GM21786 (cell line): ENCODE data around the gene ATIC.
A peak's percentile ranks its signal among the peaks of the same experiment; 100 is the strongest.

Source experiments
- ATAC-seq: cut with Tn5 transposase; IDR thresholded peaks from one replicate; pipeline ENCODE4 v1.9.1; 2021; ENCODE audit not compliant: unreplicated experiment

Gene ATIC

DNA sequence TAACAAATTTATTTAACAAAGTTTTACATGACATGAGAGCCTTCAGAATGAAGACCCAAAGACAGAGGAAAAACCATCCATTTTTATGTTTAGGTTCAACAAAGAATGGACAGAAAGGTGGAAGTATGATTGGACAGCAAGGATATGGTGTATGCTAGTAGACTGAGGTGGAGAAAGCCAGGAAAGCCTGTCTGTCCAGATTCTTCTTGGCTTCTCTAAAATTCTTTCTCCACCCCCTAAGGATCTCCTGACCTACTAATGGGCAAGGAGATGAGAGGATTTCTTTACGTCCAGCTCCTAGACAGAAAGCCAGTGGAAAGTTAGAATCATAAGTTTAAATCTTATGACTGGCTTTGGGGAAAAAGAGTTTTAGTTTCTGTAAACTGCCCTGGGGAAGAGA lies 3.0 kb downstream of the ATIC start:
- no peak for ATAC-seq

DNA sequence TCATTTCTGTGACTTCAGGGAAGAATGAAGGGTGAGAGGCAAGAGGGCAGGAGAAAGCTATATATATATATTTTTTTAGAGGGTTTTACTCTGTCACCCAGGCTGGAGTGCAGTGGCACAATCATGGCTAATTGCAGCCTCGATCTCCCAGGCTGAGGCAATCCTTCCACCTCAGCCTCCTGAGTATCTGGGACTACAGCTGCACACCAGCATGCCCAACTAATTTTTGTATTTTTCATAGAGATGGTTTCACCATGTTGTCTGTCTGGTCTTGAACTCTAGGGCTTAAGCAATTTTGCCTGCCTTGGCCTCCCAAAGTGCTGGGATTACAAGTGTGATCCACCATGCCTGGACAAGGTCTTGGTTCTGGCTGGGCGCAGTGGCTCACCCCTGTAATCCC lies 3.4 kb downstream of the ATIC start:
- ATAC-seq: no peak

DNA sequence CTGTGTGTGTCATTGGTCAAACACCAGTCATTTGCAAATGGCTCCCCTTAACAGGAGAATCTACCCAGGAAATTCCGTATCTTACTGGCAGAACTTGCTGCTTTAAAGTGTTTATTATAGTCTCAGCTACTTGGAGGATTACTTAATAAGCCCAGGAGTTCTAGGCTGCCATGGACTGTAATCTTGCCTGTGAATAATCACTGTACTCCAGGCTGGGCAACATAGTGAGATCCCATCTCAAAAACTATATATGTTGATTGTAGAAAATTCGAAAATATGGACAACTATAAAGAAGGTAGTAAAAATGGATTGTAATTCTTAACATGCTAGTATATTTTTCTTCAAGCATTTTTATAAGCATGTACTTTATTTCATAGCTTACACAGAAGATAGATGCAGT lies 4.5 kb downstream of the ATIC start:
- ATAC-seq: no peak

DNA sequence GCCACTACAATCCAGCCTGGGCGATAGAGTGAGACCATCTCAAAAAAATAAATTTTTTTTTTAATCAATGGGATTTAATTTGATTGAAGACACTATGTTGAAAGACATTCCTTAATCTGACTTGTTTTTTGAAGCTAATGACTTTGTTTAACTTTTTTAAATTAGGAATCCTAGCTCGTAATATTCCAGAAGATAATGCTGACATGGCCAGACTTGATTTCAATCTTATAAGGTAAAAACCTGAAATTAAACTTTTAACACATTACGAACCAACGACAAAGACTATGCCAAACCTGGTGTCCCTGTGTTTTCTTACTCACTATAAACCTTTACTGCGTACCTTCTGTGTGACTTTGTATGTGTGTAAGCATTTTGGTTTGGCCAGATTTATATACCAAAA lies 7.6 kb downstream of the ATIC start:
- ATAC-seq: no peak

DNA sequence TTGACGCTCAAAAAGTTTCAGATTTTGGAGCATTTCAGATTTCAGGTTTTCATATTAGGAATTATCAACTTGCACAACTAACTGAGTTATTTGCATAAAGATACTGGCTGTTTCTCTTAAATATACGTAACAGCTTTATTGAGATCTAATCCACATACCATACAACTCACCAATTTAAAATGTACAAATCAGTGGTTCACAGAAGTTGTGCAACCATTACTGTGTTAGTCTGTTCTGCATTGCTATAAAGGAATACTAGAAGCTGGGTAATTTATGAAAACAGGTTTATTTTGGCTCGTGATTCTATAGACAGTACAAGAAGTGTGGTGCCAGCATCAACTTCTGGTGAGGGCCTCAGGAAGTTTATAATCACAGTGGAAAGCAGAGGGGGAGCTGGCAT lies 8.2 kb downstream of the ATIC start:
- ATAC-seq: no peak

DNA sequence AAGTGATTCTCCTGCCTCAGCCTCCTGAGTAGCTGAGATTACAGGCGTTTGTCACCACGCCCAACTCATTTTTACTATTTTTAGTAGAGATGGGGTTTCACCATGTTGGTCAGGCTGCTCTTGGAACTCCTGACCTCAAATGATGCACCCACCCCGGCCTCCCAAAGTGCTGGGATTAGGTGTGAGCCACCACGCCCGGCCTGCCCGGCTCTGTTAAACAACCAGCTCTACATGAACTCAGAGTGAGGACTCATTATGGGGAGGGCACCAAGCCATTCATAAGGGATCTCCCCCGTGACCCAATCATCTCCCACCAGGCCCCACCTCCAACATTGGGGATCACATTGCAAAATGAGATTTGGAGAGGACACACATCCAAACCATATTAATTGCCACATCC lies 8.8 kb downstream of the ATIC start:
- no peak for ATAC-seq

DNA sequence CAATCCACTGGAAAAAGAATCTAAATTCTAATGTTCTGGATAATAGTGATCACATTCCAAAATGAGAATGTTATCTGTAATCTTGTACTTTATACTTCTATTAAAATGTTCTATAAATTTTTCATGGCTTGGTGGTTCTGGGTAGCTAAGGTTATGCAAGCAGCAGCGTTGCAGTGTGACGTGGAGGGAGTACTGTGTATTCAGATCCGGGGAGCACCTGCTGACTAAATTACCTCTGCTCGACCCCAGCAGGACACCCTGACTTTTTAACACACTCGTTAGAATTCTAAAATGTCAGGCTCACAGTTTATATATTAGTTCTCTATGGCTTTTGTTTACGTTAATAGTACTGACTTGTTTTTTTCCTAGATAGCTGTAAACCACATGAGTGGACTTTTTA lies 13.0 kb downstream of the ATIC start:
- no peak for ATAC-seq

DNA sequence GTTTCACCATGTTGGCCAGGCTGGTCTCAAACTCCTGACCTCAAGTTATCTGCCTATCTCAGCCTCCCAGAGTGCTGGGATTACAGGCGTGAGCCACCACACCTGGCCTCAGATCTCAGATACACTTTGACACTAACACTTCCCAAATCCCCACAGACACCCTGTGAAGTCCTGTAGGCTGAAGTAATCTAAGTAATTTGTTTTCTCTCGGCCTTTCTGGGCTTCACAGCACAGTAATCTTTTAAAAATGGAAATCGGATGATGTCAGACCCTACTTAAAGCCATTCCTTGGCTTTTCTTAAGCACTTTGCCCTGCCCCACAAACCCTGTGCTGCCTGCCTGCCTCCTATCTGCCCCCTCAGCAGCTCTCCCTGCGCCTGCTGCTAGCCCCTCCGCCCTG lies 16.2 kb downstream of the ATIC start:
- no peak for ATAC-seq

DNA sequence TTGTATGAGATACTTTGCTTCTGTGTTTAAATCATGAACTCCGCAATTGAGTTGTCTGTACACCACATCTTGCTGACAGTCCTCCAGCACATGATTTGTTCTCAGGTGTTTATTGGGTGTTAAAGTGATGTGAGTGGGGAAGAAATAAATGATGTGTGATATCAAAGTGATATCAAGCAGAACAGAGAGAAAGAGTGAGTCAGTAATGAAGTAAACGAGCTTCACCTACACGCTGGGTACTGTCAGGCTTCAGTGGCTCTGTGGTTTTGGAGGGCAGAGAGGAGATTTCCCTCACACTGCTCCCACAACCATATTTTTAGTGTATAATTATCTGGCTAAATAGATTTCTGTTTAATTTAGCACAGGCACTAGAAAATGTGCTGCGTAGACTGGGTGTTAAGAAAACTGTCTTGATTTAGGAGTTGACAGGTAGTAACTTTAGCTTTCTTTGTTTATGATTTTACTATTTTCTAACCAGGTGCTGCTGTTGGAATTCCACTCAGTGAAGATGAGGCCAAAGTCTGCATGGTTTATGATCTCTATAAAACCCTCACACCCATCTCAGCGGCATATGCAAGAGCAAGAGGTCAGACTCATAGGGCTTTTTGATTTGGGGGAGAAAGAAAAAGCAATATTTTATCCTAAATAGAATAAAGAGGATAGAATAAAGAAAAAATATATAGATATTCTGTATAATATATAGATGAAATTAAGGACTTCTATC lies 21.2 kb downstream of the ATIC start:
- peak; percentile 88 for ATAC-seq

DNA sequence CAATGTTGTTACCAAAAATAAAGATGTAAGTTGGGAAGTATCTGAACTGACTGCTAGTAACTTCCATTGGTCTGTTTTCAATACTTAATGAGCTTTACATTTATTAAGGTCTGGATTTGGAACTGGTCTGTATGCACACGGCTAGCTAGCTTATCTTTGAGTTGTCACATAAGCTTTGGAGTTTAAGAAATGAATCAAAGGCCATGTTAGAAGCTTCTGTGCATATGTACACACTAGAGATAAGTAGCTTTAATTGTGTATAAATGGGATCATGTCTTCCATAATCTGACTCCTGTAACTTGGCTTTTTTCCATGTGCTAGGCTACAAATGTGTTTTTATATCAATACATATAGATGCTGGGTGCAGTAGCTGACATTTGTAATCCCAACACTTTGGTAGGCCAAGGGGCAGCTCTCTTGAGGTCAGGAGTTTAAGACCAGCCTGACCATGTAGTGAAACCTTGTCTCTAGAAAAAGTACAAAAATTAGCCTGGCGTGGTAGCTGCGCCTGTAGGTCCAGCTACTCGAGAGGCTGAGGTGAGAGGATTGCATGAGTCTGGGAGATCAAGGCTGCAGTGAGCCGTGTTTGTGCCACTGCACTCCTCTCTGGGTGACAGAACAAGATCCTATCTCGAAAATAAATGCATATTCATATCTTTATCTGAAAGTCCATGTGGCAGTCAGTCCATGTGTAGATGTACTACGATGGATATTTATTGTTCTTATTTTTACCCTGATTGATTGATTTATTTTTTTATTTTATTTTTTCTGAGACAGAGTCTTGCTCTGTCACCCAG lies 27.2 kb downstream of the ATIC start:
- no peak for ATAC-seq

DNA sequence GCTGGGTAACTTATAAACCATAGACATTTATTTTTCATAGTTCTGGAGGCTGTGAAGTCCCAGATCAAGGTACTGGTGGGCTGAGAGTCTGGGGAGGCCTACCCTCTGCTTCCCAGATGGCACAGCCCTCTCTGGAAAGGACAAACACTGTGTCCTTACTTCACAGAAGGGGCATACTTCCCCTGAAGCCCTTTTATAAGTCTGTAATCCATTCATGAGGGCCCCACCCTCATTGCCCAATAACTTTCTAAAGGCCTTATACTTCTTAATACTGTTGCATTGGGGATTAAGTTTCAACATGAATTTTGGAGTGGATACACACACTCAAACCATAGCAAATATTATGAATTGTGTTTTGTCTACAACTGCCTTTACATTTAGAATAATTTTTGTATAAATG lies 36.0 kb downstream of the ATIC start:
- ATAC-seq: no peak

DNA sequence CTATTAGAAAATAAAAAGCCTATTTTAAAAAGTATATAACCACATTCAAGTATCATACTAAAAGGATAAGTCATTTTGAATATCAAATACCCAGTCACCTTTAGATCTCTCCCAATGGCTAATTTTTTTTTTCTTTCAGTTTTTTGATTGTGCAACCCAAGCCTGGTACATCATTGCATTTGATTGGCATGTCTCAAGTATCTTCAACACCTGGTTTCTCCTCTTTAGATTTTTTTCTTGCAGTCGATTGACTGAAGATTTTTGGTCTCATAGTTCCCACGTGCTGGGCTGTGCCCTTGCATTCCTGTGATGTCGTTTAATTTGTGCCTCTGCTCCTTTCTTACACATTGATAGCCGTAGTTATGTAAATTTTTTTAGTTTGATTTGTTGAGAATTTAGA lies 40.7 kb downstream of the ATIC start:
- ATAC-seq: no peak

DNA sequence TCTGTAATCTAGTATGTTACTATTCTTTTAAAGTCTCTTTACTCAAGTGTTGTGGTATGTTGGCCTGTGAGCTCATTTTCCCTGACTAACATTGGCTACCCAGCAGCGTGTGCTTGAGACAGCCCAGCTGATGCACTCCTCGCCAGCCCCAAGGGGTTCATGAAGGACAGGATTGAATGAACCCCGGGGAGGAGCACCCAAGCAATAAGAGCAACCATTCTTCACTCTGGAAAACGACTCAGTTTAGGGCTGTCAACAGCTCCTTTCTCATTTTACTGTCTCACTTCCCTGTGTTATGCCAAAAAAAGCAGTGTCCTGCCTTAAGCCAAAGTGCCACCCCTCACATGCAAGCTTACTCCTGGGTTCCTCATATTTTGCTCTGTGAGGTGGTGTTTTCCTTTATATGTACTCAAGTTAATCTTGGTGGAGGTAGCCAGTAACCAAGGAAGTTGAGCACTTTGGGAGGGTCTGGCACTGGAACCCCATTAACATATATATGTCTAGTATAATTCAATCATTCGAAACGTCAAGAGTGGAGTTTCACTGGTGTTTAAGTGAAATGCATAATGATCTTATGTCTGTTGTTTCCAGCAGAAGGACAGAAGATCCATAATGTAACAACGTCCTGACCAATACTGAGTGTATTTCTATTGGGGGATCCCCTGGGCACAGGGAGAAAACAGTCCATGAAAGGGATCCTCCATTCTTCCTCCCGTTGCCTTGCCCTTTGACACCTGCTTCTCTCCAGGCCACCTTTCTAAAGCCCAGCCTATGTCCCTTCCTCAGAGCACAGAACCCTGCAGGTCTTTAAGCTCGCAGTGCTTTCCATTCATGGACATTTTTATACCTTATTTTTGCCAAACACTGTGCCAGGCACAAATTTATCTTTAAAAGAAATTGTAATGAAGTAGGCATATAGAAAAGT lies 43.2 kb downstream of the ATIC start:
- ATAC-seq: no peak

DNA sequence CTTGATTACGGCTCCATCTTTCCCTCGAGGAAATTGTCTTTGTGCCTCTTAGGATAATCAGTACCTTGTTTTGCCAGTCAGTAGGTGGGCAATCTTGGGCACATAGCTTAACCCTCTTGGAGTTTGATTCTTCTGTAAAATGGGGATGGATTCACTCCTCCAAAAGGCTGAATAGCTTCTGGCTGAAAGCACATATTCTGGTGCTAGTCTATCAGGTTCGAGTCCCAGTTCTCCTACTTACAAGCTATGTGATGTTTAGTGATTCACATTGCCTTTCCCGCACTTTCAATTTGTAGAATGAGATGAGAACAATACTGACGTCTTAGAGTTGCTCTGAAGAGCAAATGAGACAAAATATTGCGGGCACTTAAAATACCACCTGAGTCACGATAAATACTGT lies 43.9 kb downstream of the ATIC start:
- no peak for ATAC-seq

DNA sequence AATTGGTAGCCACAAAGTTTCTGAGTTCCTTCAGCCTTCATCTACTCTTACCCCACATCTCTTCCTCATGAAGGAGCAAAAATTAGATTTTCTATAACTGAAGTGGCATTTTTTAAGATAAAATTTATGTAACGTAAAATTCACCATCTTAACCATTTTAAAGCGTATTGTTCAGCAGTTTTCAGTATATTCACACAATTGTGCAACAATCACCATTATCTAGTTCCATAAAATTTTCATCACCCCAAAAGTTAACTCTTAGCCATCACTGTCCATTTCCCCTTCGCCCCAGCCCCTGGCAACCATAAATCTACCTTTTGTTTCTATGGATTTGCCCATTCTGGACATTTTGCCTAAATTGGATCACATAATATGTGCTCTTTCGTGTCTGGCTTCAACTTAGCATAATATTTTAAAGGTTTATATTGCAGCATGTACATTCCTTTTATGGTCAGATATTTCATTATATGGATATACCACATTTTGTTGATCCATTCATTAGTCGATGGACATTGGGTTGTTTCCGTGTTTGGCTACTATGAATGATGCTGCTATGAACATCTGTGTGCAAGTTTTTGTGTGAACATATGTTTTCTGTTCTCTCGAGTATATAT lies 44.6 kb downstream of the ATIC start:
- no peak for ATAC-seq

DNA sequence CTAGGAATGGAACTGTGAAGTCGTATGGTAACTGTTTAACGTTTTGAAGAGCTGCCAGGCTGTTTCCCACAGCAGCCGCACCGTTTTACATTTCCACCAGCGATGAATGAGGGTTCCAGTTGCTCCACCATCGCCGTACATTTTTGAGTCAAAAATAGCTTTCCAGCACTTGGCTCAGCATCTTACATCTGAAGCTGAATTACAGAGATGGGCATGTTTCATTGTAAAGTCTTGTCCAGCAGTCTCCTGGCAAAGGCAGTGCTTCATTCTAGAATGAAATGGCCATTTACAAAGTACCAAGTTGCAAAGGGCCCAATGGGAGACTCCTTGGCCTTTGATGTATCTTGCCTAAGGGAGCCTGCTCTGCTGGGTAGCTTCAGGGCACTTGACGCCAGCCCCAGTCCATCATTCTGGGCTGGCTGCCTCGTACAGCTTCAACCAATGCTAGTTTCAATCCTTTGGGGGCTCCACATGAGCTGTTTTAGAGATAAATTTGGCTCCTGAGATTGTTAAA lies 45.1 kb downstream of the ATIC start:
- no peak for ATAC-seq

DNA sequence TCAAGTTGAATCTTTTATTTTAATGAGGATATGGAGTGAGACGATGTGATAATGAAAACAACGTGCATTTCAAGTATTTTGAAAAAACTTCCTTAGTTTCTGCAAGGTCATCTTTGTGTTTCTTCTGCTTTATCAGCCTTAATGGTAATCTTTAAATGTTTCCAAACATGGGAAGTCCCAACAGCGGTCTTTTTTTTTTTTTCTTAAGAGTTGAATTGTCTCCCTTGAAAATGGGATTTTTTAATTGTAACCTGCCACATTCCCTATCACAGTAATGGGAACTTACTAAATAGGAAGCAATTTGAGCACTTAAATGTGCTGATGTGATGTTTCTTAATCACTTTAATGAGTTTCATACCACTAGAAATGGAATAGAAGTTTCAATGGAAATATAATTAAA lies 45.8 kb downstream of the ATIC start:
- no peak for ATAC-seq

DNA sequence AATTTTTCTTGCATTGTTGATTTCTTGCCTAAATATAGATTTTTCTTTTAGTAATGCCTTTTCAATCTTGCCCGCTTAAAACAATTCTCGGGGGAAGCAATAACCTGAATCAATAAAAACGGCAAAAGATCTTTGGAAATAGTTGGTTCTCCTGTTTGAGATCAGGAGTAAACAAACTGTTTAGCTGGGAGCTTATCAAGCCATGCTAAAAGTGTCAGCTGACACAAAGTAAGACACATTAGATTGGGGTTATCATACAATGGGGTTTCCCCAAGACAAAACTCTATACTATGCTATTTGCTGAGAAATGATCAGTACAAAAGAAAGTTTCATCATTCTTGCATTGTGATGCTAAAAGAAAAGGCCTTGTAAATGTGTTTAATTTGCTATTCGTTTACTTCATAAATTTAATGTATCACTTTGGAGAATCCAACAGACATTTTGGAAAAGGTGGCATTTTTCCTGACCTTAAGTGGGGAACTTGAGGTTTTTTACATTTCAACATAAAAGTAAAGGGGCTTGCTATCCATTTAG lies 46.5 kb downstream of the ATIC start:
- ATAC-seq: no peak

DNA sequence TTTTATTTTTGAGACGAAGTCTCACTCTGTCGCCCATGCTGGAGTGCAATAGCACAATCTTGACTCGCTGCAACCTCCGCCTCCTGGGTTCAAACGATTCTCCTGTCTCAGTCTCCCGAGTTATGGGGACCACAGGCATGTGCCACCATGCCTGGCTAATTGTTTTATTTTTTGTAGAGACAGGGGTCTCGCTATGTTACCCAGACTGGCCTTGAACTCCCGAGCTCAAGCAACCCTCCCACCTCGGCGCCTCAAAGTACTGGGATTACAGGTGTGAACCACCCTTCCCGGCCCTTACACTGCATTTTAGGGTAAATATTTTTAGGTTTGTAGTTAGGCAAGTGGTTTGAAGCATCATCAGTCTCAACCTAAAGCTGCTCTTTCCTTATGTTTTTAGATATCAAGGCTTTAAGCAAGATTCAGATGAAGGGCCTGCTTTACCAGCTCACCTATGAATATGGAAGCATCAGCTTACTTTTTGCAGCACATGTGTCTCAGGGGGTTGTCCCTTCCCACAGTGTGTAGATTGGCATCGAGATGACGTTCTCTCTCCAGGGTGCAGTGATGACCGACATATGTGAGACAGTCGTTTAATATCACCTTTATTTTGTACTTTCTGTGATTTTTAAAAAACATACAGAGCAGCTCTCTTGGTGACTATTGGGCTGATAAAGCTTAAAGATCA lies 47.2 kb downstream of the ATIC start:
- ATAC-seq: no peak

DNA sequence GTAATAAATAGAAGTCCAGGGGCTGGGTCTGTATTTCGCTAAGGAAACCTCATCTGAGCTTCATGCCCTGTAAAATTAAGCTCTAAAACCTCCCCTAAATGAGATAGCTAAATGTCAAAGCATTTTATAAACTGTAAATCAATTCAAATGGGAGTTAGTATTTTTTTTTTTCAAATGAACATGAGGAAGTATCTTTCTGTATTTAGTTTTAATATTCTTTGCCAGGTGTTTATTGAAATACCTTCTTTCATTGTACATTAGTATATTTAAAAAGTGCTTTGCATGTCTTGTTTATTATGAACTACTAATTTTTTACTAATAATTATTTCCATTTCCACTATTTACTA lies 47.7 kb downstream of the ATIC start:
- ATAC-seq: no peak
